Spleen (tissue), 11 donors: ENCODE measurements around the gene EPM2A. TPM values are rescaled to one million over a fixed set of nuclear protein-coding genes. Genes with fewer than 3 reads are reported as not detected.

ENCODE experiments used
- DNase-seq: peaks from one replicate; pipeline ENCODE4 v3.0.0-alpha.2; 2020
- H3K27ac ChIP-seq, 8 donors: fragments of 200-600 bp; sonication (generic) in 7 of 8; 1 replicate in 4 of 8; 2 replicates in 4 of 8; pipeline versions ENCODE4 v1.5.0 to v1.8.0; 2016 to 2021; ENCODE audit warnings: inconsistent platforms in 4 of 8, mild to moderate bottlenecking in 4 of 8, moderate library complexity in 1 of 8
- H3K27me3 ChIP-seq, 7 donors: fragments of 200-600 bp; sonication (generic) in 6 of 7; replicated peaks in 1 of 7; 1 replicate in 4 of 7; 2 replicates in 3 of 7; pipeline versions ENCODE4 v1.5.0 to v1.8.0; 2016 to 2021; ENCODE audit warnings: inconsistent platforms in 3 of 7, mild to moderate bottlenecking in 1 of 7
- H3K36me3 ChIP-seq, 6 donors: fragments of 200-600 bp; sonication (generic) in 5 of 6; 1 replicate in 4 of 6; 2 replicates in 2 of 6; pipeline versions ENCODE4 v1.5.0 to v1.8.0; 2016 to 2021; ENCODE audit warnings: inconsistent platforms in 2 of 6
- H3K4me1 ChIP-seq, 6 donors: fragments of 200-600 bp; sonication (generic) in 5 of 6; 1 replicate in 3 of 6; 2 replicates in 3 of 6; pipeline versions ENCODE4 v1.5.0 to v1.8.0; 2016 to 2021; ENCODE audit warnings: inconsistent platforms in 3 of 6
- H3K4me3 ChIP-seq, 8 donors: fragments of 200-600 bp; sonication (generic) in 7 of 8; 1 replicate in 4 of 8; 2 replicates in 4 of 8; pipeline versions ENCODE4 v1.5.0 to v1.8.0; 2016 to 2021; ENCODE audit warnings: inconsistent platforms in 4 of 8, mild to moderate bottlenecking in 4 of 8, moderate library complexity in 2 of 8
- H3K9me3 ChIP-seq, 8 donors: fragments of 200-600 bp; sonication (generic) in 7 of 8; 1 replicate in 4 of 8; 2 replicates in 4 of 8; pipeline versions ENCODE4 v1.5.0 to v1.8.0; 2016 to 2021; ENCODE audit warnings: inconsistent platforms in 4 of 8
- POLR2A ChIP-seq, 3 donors: fragments of 450-650 bp; IDR thresholded peaks; one replicate each; pipeline ENCODE4 v1.5.1; 2017; ENCODE audit warnings: antibody characterized with exemption in 3 of 3, mild to moderate bottlenecking in 1 of 3
- POLR2AphosphoS5 ChIP-seq, 3 donors: sonication (generic); formaldehyde crosslinking; IDR thresholded peaks; one replicate each; pipeline ENCODE4 v1.5.1; 2017; ENCODE audit warnings: antibody characterized with exemption in 3 of 3
- WGBS, 5 donors: extraction: QIAGEN DNeasy Blood & Tissue Kit in 3 of 5; methylation state at CpG; one replicate each; pipeline versions ENCODE4 v1.1.5 to v1.1.7; 2013 to 2018; 5-methylcytosine and 5-hydroxymethylcytosine counted together
- intact Hi-C: fragments of 100-400 bp; cut with DNase I; formaldehyde crosslinking; loops from one replicate; pipeline ENCODE4 v1.15.0; 2023; ENCODE audit warnings: low total_unique reads
- polyA plus RNA-seq, 3 donors: library from polyadenylated mRNA; stranded (reverse); fragments of 200-250 nt; gene quantifications; one replicate each; pipeline ENCODE4 v1.2.1, GENCODE V29; 2013
- total RNA-seq, 7 donors: library from RNA; depleted of rRNA in 3 of 7; stranded (reverse); fragments of >200 nt in 3 of 7; fragmentation: NEBNext Ultra II Directional in 4 of 7; extraction: Animal tissue kit (Norgen Biotek cat#: 25700) in 4 of 7; gene quantifications; one replicate each; pipeline versions ENCODE4 v1.1.0 to v1.2.1, GENCODE V29; 2016 to 2021
- TF ChIP-seq, protein P1 (sequence below), 11 experiments: fragments of 200-600 bp in 7 of 11; fragments of 450-650 bp in 4 of 11; sonication (generic) in 4 of 11; IDR thresholded peaks in 8 of 11; conservative IDR thresholded peaks in 3 of 11; 1 replicate in 7 of 11; 2 replicates in 4 of 11; pipeline versions ENCODE4 v1.4.0 to v1.8.0; 2016 to 2021; ENCODE audit warnings: antibody characterized with exemption in 11 of 11, inconsistent platforms in 4 of 11, mild to moderate bottlenecking in 1 of 11
- donor health status: healthy with polysubstance abuse.
- donor health status: DM: no; HTN: no; CAD: no; lungs with moderate emphysema.
- donor health status: DM: no; HTN: no; CAD: no.
- donor health status: Bipolar disorder and iron deficiency.
- donor health status: healthy.
- donor health status: DM: no; HTN: no; CAD: no.
- donor health status: DM: yes; HTN: yes; CAD: no.

EPM2A gene
- total and polyA plus RNA-seq, 10 donors: 4.3 to 15.5 (median 8.9) TPM

DNA sequence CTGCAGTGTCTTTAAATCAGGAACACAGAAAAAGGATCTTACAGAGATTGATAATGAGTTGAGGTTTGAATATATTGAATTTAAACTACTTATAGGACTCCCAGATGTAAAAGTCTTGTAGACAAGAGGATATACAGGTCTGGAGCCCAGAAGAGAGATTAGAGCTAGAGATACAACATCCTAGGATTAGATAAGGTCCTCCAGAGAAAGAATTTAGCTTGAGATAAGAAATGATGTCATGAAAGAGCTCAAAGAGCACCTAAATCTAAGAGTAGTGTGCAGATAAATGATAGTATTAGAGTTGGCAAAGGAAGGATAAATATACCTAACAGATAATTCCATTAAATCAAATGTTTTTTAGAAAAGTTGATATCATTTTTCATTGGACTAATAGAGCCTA, 23.9 kb downstream of the EPM2A start:
- intact Hi-C loops: no loop called here
- Histone ChIP-seq H3K27ac (no peak overlapping the region), H3K9me3 (peaks cover 0 to 34% (median 20%) of the 10 kb centered on the region in 8 donors), H3K4me1 (no peaks in the 10 kb centered on the region), H3K27me3 (no peaks in the 10 kb centered on the region), H3K36me3 (peaks cover 0 to 34% (median 3%) of the 10 kb centered on the region in 6 donors), H3K4me3 (no peak overlapping the region)
- DNase-seq: no peak
- TF ChIP-seq POLR2AphosphoS5 (IDR thresholded peaks at IDR 0.05) (no peak), POLR2A (IDR thresholded peaks at IDR 0.05) (no peak)
- TF ChIP-seq, protein P1, sequence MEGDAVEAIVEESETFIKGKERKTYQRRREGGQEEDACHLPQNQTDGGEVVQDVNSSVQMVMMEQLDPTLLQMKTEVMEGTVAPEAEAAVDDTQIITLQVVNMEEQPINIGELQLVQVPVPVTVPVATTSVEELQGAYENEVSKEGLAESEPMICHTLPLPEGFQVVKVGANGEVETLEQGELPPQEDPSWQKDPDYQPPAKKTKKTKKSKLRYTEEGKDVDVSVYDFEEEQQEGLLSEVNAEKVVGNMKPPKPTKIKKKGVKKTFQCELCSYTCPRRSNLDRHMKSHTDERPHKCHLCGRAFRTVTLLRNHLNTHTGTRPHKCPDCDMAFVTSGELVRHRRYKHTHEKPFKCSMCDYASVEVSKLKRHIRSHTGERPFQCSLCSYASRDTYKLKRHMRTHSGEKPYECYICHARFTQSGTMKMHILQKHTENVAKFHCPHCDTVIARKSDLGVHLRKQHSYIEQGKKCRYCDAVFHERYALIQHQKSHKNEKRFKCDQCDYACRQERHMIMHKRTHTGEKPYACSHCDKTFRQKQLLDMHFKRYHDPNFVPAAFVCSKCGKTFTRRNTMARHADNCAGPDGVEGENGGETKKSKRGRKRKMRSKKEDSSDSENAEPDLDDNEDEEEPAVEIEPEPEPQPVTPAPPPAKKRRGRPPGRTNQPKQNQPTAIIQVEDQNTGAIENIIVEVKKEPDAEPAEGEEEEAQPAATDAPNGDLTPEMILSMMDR (IDR thresholded peaks at IDR 0.05 in 8 of 11, conservative IDR thresholded peaks at IDR 0.05 in 3 of 11): no peak

DNA sequence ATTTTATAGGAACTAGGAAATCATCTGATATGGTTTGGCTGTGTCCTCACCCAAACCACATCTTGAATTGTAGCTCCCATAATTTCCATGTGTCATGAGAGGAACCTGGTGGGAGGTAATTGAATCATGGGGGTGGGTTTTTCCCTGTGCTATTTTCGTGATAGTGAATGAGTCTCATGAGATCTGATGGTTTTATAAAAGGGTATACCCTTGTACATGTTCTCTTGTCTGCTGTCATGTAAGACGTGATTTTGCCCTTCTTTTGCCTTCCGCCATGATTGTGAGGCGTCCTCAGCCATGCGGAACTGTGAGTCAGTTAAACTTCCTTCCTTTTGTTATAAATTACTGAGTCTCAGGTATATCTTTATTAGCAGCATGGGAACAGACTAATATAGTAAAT, 27.9 kb downstream of the EPM2A start:
- no peaks in the 10 kb centered on the region for H3K27me3 ChIP-seq
- intact Hi-C loops: no loop called here
- WGBS, 5 donors: 89 to 95% (median 94%) methylated on average over 5 of the region's 5 CpGs

GRCh38 chr6:145705561-145705960, 29.8 kb downstream of the EPM2A start:
- TF ChIP-seq, protein P1 (IDR thresholded peaks at IDR 0.05 in 8 of 11, conservative IDR thresholded peaks at IDR 0.05 in 3 of 11): no peak
- TF ChIP-seq POLR2AphosphoS5 (IDR thresholded peaks at IDR 0.05): no peak
- no peak for TF ChIP-seq POLR2A (IDR thresholded peaks at IDR 0.05)
- peak overlapping the region in 2 of 8 donors; percentile 10 to 24 for H3K27ac ChIP-seq
- DNase-seq: no peak
- H3K4me1 ChIP-seq: peaks cover 0 to 7% (median 0%) of the 10 kb centered on the region in 6 donors
- WGBS, 5 donors: 50 to 66% (median 57%) methylated on average over 2 of the region's 2 CpGs
- no peaks in the 10 kb centered on the region for H3K27me3 ChIP-seq
- intact Hi-C loops: no loop called here
- no peak overlapping the region for H3K4me3 ChIP-seq
- H3K36me3 ChIP-seq: peaks cover 0 to 7% (median 3%) of the 10 kb centered on the region in 6 donors
- H3K9me3 ChIP-seq: peaks cover 0 to 10% (median 3%) of the 10 kb centered on the region in 8 donors

More for the DNA sequence above, 27.9 kb downstream of the EPM2A start:
- Histone ChIP-seq H3K4me3 (no peak overlapping the region), H3K9me3 (peaks cover 0 to 10% (median 5%) of the 10 kb centered on the region in 8 donors), H3K36me3 (peaks cover 0 to 7% (median 3%) of the 10 kb centered on the region in 6 donors), H3K27ac (no peak overlapping the region), H3K4me1 (peaks cover 0 to 7% (median 0%) of the 10 kb centered on the region in 6 donors)
- TF ChIP-seq POLR2A (IDR thresholded peaks at IDR 0.05): no peak
- TF ChIP-seq, protein P1 (IDR thresholded peaks at IDR 0.05 in 8 of 11, conservative IDR thresholded peaks at IDR 0.05 in 3 of 11): no peak
- TF ChIP-seq POLR2AphosphoS5 (IDR thresholded peaks at IDR 0.05): no peak
- DNase-seq: no peak

DNA sequence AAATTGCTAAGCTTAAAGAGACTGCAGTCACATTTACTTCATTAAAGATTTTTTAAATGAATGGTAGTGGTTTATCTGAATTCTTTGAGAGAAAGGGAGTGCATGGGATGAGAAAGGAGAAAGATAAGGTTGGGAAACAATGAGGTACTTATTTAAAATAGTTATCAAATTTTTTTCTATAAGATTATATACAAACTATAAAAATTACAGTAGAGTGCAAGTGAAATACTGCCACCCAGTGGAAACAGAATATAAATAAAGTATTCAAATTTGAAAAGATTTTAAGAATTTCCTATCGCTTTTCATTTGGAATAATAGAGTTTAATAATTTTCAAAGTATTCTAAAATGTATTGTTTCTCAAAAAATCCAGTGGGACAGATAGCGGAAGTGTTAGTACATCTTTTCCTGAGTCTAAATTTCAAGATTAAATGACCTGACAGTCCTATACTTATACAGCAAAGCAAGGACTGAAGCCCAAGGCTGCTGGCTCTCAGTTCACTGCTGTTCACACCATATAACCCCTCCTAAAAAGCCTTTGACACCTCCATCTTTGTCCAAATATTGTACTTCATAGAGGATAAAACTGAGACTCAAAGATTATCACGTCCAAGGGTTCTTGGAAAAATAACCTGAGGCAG, 31.1 kb downstream of the EPM2A start:
- Histone ChIP-seq H3K27me3 (no peaks in the 10 kb centered on the region), H3K4me1 (peaks cover 0 to 7% (median 0%) of the 10 kb centered on the region in 6 donors), H3K4me3 (no peak overlapping the region), H3K36me3 (peaks cover 0 to 7% (median 3%) of the 10 kb centered on the region in 6 donors), H3K27ac (no peak overlapping the region), H3K9me3 (peaks cover 0 to 10% (median 3%) of the 10 kb centered on the region in 8 donors)
- WGBS, 5 donors: 43 to 64% (median 57%) methylated on average over 3 of the region's 3 CpGs
- no peak for TF ChIP-seq POLR2AphosphoS5 (IDR thresholded peaks at IDR 0.05)
- TF ChIP-seq, protein P1 (IDR thresholded peaks at IDR 0.05 in 8 of 11, conservative IDR thresholded peaks at IDR 0.05 in 3 of 11): peak in 5 of 11 experiments; percentile 11 to 47 (median 37)
- DNase-seq: no peak
- intact Hi-C loops: no loop called here
